ENCODE measurements around the gene GSG1L. TPM values are rescaled to one million over a fixed set of nuclear protein-coding genes. Genes with fewer than 3 reads are reported as not detected.

The GSG1L gene
- polyA plus RNA-seq, 3 donors, result not detected

- no peak overlapping the region for H3K4me3 Mint-ChIP-seq
These were observed 40.9 kb upstream of the GSG1L start for GRCh38 chr16:28104404-28104803.

DNA sequence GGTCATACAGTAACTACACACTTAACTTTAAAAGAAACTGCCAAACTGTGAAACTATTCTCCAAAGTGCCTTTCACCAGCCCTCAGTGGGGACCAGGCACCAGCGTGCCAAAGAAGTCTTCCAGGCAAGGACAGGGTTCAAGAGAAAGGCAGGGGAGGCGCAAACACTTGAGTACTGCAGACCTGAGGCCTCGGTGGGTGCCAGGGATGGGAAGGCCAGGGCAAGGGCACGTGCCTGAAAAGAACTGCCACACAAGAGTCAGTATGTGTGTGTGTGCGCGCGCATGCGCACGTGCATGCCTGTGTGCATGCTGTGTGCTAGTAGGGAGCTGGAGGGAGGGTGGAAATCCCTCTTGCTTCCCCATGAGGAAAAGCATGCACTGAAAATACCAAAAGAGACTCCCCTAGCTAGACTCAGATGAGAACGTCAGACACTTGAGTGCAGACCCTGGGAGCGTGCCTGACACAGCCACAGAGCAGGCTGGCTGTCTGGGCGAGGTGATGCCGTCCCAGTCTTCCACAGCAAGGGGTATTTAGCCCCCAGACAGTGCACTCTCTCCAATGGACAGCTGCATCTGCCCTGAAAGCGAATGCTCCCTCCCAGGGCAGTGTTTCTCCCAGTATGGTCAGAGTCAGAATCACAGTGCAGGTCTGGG, 40.1 kb upstream of the GSG1L start:
- Histone ChIP-seq H3K4me1 (ENCODE audit: control insufficient read depth in 1 of 2, insufficient read depth in 2 of 2, low read length in 2 of 2) (peaks cover 3 to 4% of the 10 kb centered on the region in 2 donors), H2AFZ (ENCODE audit: insufficient read depth, low read depth, low read length, poor library complexity, severe bottlenecking) (no peak overlapping the region), H3K27me3 (ENCODE audit: control insufficient read depth in 2 of 2, insufficient read depth in 2 of 2, low read length in 2 of 2) (no peaks in the 10 kb centered on the region), H3K36me3 (replicated peaks in 1 of 2; ENCODE audit: control insufficient read depth in 1 of 2, insufficient read depth in 2 of 2, low read length in 2 of 2) (peaks cover 99 to 100% of the 10 kb centered on the region in 2 donors), H3K27ac (ENCODE audit: low read depth in 1 of 2, low read length in 2 of 2) (no peak overlapping the region), H3K4me3 (replicated peaks in 1 of 3; ENCODE audit: low read depth in 2 of 3, low read length in 3 of 3) (no peak overlapping the region), H3K4me2 (replicated peaks; ENCODE audit: extremely low read depth, low read length, poor library complexity, severe bottlenecking) (no peak overlapping the region), H3K9ac (ENCODE audit: insufficient read depth, low read length, poor library complexity, severe bottlenecking) (no peak overlapping the region), H3K9me3 (replicated peaks in 1 of 2; ENCODE audit: control insufficient read depth in 1 of 2, insufficient read depth in 1 of 2, low read length in 2 of 2) (no peaks in the 10 kb centered on the region), H4K20me1 (ENCODE audit: insufficient read depth, low read length) (peaks cover 23% of the 10 kb centered on the region), H3K79me2 (ENCODE audit: insufficient read depth, low read length) (no peaks in the 10 kb centered on the region)
- intact Hi-C loops (cut with micrococcal nuclease), result no loop called here
- peaks cover 2% of the 10 kb centered on the region for H3K4me1 Mint-ChIP-seq
- H3K27me3 Mint-ChIP-seq (ENCODE audit: low read depth in 3 of 3), result peaks cover 0 to 3% (median 0%) of the 10 kb centered on the region in 3 donors
- H3K36me3 Mint-ChIP-seq, result peaks cover 97 to 100% of the 10 kb centered on the region in 2 donors
- 99% methylated on average over 9 of the region's 14 CpGs for WGBS (ENCODE audit: insufficient coverage)
- no peak for TF ChIP-seq CTCF (IDR thresholded peaks at IDR 0.05)
- peak overlapping the region in 2 of 7 donors; percentile 28 to 55 for H3K27ac Mint-ChIP-seq
- no peak overlapping the region for H3K4me3 Mint-ChIP-seq
- no peaks in the 10 kb centered on the region for H3K9me3 Mint-ChIP-seq
- no peak for DNase-seq

More at GRCh38 chr16:28104404-28104803, 40.9 kb upstream of the GSG1L start:
- H3K4me3 ChIP-seq (replicated peaks in 1 of 3; ENCODE audit: low read depth in 2 of 3, low read length in 3 of 3), result no peak overlapping the region
- H3K27ac ChIP-seq (ENCODE audit: low read depth in 1 of 2, low read length in 2 of 2), result no peak overlapping the region
- TF ChIP-seq CTCF (IDR thresholded peaks at IDR 0.05), result no peak
- peaks cover 98 to 99% of the 10 kb centered on the region in 2 donors for H3K36me3 ChIP-seq (replicated peaks in 1 of 2; ENCODE audit: control insufficient read depth in 1 of 2, insufficient read depth in 2 of 2, low read length in 2 of 2)
- no peaks in the 10 kb centered on the region for H3K79me2 ChIP-seq (ENCODE audit: insufficient read depth, low read length)
- peaks cover 22% of the 10 kb centered on the region for H4K20me1 ChIP-seq (ENCODE audit: insufficient read depth, low read length)
- H3K9me3 ChIP-seq (replicated peaks in 1 of 2; ENCODE audit: control insufficient read depth in 1 of 2, insufficient read depth in 1 of 2, low read length in 2 of 2), result no peaks in the 10 kb centered on the region
- 96% methylated on average over 14 of the region's 16 CpGs for WGBS (ENCODE audit: insufficient coverage)
- no peak overlapping the region for H3K4me2 ChIP-seq (replicated peaks; ENCODE audit: extremely low read depth, low read length, poor library complexity, severe bottlenecking)
- no peak overlapping the region for H2AFZ ChIP-seq (ENCODE audit: insufficient read depth, low read depth, low read length, poor library complexity, severe bottlenecking)
- H3K4me1 Mint-ChIP-seq, result peaks cover 10% of the 10 kb centered on the region
- no peak for DNase-seq
- intact Hi-C loops (cut with micrococcal nuclease), result no loop called here
- H3K27me3 ChIP-seq (ENCODE audit: control insufficient read depth in 2 of 2, insufficient read depth in 2 of 2, low read length in 2 of 2), result no peaks in the 10 kb centered on the region
- H3K27ac Mint-ChIP-seq, result no peak overlapping the region
- H3K9me3 Mint-ChIP-seq, result no peaks in the 10 kb centered on the region
- H3K4me1 ChIP-seq (ENCODE audit: control insufficient read depth in 1 of 2, insufficient read depth in 2 of 2, low read length in 2 of 2), result peaks cover 10 to 12% of the 10 kb centered on the region in 2 donors
- no peak overlapping the region for H3K9ac ChIP-seq (ENCODE audit: insufficient read depth, low read length, poor library complexity, severe bottlenecking)
- H3K36me3 Mint-ChIP-seq, result peaks cover 95 to 100% of the 10 kb centered on the region in 2 donors
- H3K27me3 Mint-ChIP-seq (ENCODE audit: low read depth in 3 of 3), result peaks cover 0 to 5% (median 0%) of the 10 kb centered on the region in 3 donors

All from CD14-positive monocyte (primary cell).